ENCODE data around the gene HHIPL1.

The HHIPL1 gene

GRCh38 chr14:99716091-99716849, 71.3 kb downstream of the HHIPL1 start:
- DNase-seq (ENCODE audit: low spot score): no peak

GRCh38 chr14:99716850-99717681, 72.1 kb downstream of the HHIPL1 start:
- DNase-seq (ENCODE audit: low spot score): no peak

DNA sequence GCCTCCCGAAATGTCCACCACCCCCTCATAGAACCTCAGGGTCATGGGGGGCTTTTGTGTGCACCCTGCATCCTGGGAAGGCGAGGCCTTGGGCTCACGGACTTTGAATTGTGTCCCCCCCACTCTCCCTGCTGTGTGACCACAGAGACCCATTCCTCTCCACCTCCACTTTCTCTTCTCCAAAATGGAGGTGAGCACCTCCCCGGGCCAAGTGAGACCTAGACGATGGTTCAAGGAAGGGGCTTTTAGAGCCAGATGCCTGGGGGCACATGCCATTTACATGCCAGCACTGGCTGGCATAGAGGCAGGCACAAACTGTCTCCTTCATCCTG, 72.7 kb downstream of the HHIPL1 start:
- DNase-seq (ENCODE audit: low spot score): no peak

DNA sequence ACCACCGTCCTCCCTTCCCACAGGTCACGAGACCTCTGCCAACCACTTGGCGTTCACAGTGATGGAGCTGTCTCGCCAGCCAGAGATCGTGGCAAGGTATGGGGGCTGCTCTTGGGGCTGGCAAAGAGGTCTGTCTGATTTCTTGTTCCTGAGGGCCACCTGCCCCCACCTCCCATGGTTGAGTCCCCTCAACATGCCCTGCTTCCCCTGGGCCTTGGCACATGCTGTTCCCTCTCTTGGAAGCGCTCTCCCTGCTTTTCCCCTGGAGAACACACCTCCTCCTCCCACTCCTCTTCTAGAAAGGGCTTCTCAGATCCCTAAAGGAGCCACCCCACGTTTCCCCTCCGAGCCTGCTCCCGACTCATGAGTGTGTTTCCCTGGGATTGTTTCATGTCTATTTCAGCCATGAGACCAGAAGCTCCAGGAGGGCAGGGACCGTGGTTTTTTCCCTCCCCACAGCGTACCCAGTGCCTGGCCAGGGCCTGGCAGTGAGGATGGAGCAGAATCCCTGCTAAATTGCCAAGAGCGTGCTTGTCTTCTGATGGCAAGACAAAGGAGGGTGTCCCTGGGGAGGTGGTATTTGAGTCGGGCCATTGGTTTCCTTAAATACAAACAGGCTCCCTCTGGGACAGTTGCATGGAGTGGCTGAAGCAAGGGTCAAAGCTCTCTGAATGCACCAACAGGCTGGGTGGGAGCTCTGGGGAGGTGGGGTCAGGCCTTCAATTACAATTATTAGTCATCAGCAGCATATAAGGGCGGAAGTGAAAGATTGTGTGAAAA, 73.3 kb downstream of the HHIPL1 start:
- DNase-seq (ENCODE audit: low spot score): no peak

DNA sequence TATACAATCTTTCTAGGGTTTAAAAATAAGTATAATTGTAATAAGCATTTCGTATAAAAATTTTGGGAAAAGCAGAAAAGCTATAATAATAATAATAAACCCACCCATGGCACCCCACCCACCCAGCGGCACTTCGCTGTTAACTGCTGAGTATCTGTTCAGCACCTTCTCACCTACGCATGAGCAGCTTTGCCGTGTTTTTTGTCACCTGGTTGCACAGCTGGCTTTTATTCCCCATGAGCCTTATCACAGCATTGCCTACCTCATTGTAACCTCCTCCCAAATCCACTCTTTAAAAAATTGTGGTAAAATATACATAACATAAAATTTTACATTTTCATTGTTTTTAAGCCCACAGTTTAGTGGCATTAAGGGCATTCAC, 73.9 kb downstream of the HHIPL1 start:
- DNase-seq (ENCODE audit: low spot score): no peak

DNA sequence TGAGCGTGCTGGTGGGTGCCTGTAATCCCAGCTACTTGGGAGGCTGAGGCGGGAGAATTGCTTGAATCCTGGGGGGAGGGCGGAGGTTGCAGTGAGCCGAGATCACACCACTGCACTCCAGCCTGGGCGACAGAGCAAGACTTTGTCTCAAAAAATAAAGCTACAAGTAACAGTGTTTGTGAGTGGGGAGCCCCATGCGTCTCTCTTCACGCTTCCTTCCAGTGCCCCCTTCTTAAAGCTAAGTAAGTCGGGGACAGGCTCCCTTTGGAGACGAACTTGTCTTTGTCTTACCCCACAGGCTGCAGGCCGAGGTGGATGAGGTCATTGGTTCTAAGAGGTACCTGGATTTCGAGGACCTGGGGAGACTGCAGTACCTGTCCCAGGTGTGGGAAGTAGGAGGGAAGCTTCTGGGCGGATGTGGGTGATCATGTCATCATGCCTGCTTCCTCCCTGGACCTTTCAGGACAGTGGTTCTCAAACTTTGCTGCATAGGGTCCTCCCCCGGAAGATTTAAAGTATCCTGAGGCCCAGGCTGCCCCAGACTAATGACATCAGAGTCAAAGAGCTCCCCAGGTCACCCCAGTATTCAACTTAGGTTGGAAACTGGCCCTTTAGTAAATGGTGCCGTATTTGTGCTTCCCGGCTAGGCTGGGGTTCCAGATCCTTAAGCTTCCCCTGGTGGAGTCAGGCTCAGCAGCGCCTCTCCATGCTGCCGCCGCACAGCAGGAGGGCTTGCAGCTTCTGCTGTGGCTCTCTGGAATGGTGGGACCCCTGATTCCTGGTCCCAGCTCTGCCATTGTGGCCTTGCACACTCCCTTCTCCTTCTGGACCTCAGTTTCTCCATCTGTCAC, 76.2 kb downstream of the HHIPL1 start:
- DNase-seq (ENCODE audit: low spot score): no peak

DNA sequence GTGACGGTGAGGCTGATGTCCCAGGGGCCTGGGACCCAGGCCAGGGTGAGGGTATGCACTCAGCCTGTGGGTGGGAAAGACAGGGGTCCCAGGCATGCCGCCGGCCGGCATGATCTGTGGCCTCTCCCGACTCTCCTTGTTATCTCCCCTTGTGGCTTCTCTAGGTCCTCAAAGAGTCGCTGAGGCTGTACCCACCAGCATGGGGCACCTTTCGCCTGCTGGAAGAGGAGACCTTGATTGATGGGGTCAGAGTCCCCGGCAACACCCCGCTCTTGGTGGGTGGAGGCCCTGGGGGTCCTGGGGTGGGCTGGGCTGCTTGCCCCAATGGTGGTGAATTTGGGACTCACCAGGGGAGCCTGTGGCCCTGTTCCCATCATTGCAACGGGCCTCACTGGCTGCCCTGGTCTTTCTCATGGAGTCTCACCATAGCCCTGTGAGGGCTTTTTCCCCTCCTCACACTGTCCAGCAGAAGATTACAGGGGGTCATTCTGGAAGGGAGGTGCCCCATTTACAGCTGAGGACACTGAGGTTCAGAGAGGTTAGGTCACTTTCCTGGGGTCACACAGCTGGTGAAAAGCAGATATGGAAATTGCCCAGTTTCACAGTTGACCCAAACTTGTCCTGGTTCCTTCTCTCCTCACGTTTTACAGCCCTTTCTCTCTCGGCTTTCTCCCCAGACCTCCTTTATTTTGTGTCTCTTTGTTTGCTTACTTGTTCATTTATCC, 77.0 kb downstream of the HHIPL1 start:
- no peak for DNase-seq (ENCODE audit: low spot score)

- DNase-seq (ENCODE audit: low spot score): no peak
These were observed 77.8 kb downstream of the HHIPL1 start for GRCh38 chr14:99722741-99723140.

- DNase-seq (ENCODE audit: low spot score): no peak
These were observed 79.4 kb downstream of the HHIPL1 start for GRCh38 chr14:99724196-99724891.

DNA sequence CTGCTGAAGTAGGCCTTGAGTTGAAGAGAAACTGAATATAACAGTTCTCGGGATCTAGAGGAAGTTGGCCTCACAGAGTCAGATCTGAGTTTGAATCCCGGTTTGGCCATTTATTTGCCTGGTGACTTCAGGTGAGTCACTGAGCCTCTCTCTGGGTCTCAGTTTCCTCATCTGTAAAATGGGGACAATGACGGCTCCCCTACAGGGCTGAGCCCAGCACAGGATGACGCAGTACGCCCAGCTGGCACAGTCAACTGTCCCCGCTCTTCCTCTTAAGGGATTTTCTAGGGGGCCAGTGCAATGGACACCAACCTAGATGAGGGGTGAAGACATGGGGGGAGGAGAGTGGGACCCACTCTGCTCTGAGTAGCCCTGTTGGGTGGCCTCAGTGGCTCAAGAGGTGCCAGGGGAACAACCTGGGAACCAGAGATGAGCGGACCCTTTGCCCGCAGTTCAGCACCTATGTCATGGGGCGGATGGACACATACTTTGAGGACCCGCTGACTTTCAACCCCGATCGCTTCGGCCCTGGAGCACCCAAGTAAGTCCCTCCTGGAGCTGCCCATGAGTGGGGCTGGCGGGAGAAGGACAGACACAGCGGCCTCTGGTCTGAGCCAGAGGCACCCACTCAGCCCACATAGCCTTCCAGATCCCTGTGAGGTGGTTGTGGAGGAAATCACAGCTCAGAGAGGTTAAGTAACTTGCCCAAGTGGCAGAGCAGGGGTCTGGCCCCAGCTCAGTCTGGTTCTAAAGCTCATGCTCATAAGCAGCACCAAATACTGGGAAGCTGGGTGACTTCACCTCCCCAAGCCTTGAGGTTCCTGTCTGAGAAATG, 80.2 kb downstream of the HHIPL1 start:
- DNase-seq (ENCODE audit: low spot score): no peak

- no peak for DNase-seq (ENCODE audit: low spot score)
These were observed 81.0 kb downstream of the HHIPL1 start for GRCh38 chr14:99725774-99726537.

GRCh38 chr14:99726538-99727095, 81.7 kb downstream of the HHIPL1 start:
- no peak for DNase-seq (ENCODE audit: low spot score)

DNA sequence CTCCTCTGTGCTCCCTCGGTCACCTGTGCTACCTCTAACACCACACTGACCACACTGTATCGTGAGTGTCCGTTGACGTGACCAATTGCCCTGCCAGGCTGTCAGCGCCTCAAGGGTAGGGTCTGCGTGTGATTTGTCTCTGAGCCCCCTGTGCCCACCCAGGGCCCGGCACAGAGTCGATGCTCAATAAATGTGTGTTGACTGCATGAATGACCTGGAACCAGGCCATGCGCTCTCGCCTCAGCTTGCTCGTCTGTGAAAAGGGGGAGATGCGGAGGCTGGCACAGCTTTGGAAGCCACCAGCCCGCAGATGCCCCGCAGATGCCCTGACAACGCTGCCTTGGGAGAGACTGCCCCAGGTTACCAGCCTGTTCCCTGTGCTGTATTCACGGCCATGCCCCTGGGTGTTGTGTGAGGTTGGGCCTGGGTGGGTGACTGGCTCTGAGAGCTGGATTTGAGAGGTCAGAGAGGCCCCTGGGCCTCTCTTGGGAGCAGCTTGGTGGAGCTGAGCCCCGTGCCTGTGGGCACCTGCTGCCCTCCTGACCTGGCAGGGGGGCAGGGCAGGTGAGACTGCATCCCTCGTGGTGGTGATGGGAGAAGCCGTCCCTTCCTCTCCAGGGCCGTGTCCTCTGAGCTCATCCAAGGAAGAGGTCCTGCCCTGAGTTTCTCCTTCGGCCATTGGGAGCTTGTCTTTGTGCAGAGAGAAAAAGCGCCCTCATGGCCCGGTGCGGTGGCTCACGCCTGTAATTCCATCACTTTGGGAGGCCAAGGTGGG, 82.4 kb downstream of the HHIPL1 start:
- no peak for DNase-seq (ENCODE audit: low spot score)

DNA sequence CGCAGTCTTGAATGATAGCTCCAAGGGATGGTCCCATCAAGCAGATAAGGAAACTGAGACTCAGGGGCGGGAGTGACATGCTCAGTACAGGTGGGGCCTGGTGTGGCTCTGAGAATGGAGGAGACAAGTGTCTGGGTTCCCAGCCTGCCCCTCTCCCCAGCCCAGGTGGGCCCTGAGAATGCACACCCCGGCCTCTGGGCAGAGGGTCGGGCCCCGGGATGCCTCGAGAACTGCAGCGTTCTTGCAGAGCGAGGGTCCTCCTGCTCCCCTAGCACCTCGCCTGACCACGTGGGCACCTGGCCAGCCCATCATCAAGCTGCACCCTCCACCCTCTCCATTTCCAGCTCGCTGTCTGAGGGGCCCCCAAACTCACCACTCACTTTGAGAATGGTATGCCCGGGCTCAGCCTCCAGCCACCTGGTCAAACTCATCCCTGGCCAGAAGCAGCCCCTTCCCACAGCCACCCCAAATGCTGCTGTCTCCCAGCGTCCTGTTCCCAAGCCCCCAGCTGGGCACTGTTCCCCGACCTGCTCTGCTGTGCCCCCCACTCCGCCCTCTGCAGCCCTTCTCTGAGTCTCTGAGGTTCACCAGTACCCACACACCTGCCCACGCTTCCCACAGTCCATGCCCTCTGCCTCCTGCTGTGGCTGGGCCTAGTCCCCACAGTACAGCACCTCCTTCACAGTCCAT, 83.4 kb downstream of the HHIPL1 start:
- no peak for DNase-seq (ENCODE audit: low spot score)

DNA sequence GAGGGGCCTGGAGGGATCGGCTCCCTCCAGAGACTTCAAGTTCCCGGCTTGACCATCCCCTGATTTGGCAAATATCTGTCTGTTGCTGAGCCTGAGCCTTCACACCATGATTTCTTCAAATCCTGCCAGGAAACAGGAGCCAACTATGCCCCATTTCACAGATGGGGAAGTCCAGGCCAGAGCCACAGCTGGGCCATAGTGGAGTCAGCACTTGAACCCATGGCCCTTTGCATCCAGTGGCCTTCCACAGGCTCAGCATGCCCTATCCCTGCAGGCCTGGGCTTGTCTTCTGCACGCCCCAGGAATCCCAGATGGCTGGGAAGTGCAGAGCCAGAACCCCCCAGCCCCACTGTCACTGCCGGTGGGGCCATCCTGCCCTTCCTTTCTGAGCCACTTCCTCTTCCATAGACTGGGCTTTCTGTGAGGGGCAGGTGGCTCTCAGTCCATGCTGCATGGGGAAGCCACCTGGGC, 84.1 kb downstream of the HHIPL1 start:
- DNase-seq (ENCODE audit: low spot score): no peak
